NCI-H1092 (cell line): ENCODE data around the gene COL4A2.

Experiments
- DNase-seq: peaks from one replicate; lab custom pipeline; 2025; lab: John Stamatoyannopoulos, UW

Gene COL4A2

DNA sequence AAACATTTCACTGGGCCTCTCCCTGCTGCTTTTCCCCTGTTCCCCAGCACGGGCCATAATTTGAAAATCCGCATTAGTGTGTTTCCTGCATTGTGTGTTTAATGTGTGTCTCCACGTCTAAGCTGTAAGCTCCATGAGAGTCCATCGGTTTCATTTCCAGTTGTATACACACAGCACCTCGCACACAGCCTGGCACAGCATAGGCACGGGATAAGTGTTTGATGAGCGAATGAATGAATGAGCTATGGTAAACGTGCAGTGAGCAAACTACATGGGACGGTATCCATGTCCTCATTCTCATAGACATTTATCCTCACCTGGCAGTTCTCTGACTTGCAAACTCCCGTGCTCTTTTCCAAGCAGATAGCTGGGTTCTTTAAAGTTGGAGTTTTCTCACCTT, 148.4 kb downstream of the COL4A2 start:
- DNase-seq, result no peak

- peak; percentile 76 for DNase-seq
These were observed 148.9 kb downstream of the COL4A2 start for GRCh38 chr13:110455941-110456340.

DNA sequence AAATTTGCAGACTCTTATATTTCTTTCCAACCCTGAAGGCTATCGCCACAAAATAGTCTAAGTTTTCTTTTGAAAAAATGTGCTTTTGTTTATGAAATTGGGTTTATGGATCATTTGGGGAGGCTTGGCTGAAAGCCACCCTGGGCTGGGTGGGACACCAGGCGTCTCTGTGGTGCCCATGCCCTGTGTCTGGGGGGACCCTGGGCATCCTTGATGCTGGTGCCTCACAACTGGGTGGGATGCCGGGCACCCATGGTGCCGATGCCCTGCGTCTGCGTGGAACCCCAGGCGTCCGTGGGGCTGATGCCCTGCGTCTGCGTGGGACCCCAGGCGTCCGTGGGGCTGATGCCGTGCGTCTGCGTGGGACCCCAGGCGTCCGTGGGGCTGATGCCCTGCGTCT, 149.5 kb downstream of the COL4A2 start:
- no peak for DNase-seq

- DNase-seq, result no peak
These were observed 150.3 kb downstream of the COL4A2 start for GRCh38 chr13:110457361-110457760.

DNA sequence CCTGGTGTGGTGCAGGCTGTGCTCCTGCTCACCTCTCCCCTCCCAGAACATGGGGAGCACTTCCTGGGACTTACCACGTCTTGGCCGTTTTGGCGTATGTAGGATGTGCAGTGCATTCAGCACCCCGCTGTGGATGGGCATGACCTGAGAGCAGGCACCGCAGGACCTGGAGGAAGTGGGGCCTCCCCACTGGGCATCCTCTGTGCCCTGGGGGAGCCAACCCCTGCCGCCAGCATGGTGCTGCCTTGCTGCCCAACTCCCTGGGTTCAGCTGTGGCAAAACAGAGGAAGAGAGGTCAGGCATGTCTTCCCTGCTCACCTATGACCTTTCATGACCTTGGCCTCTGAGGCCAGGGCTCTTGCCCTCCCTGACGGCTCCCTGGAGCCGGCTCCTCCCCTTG, 150.9 kb downstream of the COL4A2 start:
- DNase-seq, result no peak

- DNase-seq, result no peak
These were observed 151.7 kb downstream of the COL4A2 start for GRCh38 chr13:110458594-110459365.

GRCh38 chr13:110462091-110462490, 155.0 kb downstream of the COL4A2 start:
- DNase-seq, result no peak

DNA sequence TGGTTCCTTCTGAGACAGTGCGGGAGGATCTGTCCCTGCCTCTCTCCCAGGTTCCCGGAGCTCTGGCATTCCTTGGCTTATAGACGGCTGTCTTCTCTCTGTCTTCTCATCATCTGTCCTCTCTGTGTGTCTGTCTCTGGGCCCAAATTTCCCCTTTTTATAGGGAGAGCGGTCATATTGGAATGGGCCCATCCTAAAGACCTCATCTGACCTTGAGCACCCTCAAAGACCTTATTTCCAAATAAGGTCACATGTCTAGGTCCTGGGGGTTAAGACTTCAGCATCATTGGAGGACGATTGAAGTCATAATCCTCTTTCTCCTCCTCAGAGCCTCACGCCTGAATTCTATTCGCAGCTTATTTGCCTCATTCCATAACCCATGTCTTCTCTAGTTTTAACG, 156.1 kb downstream of the COL4A2 start:
- DNase-seq, result no peak

- DNase-seq, result no peak
These were observed 156.9 kb downstream of the COL4A2 start for GRCh38 chr13:110463871-110464510.

GRCh38 chr13:110464556-110465333, 157.7 kb downstream of the COL4A2 start:
- no peak for DNase-seq

DNA sequence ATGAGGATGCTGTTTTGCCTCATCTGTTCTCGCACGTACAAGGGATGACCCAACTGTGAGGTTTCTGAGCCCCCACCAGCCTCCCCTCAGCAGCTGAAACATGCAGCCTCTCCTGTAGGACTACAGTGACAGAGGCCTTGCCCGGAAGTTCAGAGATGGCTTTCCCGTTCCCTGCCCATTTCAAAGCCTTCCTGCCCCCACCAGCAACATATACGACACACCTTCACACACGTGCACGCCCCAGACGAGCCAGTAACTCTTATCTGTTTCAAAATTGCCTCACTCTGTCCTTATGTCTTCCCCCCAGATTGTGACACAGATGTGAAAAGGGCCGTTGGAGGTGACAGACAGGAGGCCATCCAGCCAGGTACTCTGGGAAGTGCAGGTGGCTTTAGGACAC, 158.6 kb downstream of the COL4A2 start:
- no peak for DNase-seq

- no peak for DNase-seq
These were observed 159.3 kb downstream of the COL4A2 start for GRCh38 chr13:110466266-110466915.

- DNase-seq, result no peak
These were observed 160.5 kb downstream of the COL4A2 start for GRCh38 chr13:110467516-110468110.

DNA sequence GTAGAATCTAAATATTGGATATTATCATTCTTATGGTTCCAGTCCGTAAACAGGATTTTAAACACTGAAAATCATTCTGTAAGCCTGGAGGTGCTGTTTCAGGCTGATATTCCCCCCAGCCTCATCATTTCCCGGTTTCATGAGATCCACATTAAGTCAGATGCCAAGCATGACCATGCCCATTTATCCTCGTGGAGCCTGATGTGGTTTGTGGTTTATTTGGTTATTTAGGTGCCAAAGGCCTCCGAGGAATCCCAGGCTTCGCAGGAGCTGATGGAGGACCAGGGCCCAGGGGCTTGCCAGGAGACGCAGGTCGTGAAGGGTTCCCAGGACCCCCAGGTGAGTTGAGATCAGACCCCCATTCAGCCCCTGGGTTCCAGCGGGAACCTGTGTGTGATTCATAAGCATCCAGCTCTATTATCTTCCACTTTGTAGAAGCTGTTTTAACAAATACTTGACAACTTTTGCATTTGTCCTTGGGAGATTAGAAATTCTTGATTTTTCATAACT, 162.0 kb downstream of the COL4A2 start:
- no peak for DNase-seq

- no peak for DNase-seq
These were observed 162.5 kb downstream of the COL4A2 start for GRCh38 chr13:110469597-110469996.

DNA sequence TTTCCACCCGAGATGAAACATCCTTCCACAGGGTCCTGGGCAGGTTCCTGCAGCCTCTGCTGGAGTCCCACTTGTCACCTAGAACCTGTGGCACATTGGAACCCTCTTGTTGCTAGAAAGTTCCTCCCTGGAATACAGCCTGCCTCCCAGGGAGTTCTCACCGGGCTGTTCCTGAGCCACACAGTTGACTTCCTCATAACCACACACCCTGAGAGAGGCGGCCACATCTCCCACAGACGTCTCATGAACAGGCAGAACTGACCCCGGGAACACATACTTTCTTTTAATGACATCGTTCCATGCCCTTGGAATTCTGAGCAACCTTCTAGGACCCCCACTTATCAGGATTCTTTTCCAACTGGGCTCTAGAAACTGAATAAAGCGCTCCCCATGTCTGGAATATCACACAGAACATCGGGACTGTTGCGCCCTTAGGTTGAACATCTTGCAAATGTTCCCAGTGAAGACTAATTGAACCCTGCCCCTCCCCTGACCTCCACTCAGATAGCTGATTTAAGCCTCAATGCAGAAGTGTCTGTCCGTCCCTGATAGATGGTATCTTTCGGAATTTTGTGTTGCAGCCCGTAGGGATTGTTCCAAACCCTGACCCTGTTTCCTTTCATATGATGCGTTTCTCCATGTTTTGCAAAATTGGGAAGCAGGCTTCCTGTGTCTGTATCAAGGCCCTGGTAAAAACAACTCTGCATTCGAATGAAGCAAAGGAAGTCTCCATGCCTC, 163.4 kb downstream of the COL4A2 start:
- DNase-seq, result no peak

- no peak for DNase-seq
These were observed 164.2 kb downstream of the COL4A2 start for GRCh38 chr13:110471156-110471832.

DNA sequence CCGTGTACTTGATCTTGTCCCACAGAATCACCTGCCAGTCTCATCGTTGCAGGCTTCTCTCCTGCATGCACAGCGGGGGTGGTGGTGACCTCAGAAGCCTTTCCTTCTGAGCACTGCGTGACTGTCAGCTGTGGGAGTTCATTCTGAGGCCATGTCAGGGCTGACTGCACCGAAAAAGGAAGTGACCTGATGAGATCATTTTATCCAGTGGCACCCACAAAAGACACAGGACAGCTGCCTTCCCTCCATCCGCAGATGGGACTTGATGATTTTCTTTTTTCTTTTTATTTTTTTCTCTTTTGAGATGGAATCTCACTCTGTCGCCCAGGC, 164.7 kb downstream of the COL4A2 start:
- DNase-seq, result no peak

- DNase-seq, result no peak
These were observed 165.9 kb downstream of the COL4A2 start for GRCh38 chr13:110472904-110473563.

GRCh38 chr13:110474713-110475112, 167.6 kb downstream of the COL4A2 start:
- no peak for DNase-seq
